H4 (cell line): ENCODE results near the gene HHLA2. TPM values are rescaled to one million over a fixed set of nuclear protein-coding genes. Genes with fewer than 3 reads are reported as not detected.
A peak's percentile ranks its signal among the peaks of the same experiment; 100 is the strongest.
"Not testable (repeated sequence)": the region's sequence is repeated elsewhere in the genome, so short reads cannot be mapped to it uniquely, and the experiment has no call there.

ENCODE experiments used
- DNase-seq: peaks from one replicate; pipeline ENCODE4 v3.0.0-alpha.2; 2015; ENCODE audit warnings: low spot score
- total RNA-seq: library from RNA; depleted of rRNA; stranded (reverse); fragments of >200 nt; shearing (Covaris generic); gene quantifications from 2 replicates; pipeline ENCODE4 v1.2.3, GENCODE V29; 2014; rRNA removed

The HHLA2 gene
- not detected in 2 replicates for total RNA-seq

GRCh38 chr3:108296239-108296638 lies at the start of gene HHLA2:
TSS of gene HHLA2 (plus strand) at chr3:108296548. CDS start at chr3:108351814, 55,266 bp downstream.
- no peak for DNase-seq

GRCh38 chr3:108250626-108251025 lies 45.7 kb upstream of the HHLA2 start:
- DNase-seq, result peak; percentile 18

- no peak for DNase-seq
Measured at GRCh38 chr3:108251265-108251664, 45.1 kb upstream of the HHLA2 start.

GRCh38 chr3:108251844-108252243 lies 44.5 kb upstream of the HHLA2 start:
- no peak for DNase-seq

GRCh38 chr3:108255131-108255530 lies 41.2 kb upstream of the HHLA2 start:
- DNase-seq, result no peak

- DNase-seq, result not testable (repeated sequence)
Measured at GRCh38 chr3:108264534-108265298, 31.6 kb upstream of the HHLA2 start.

- not testable (repeated sequence) for DNase-seq
Measured at GRCh38 chr3:108268235-108268634, 28.1 kb upstream of the HHLA2 start.

GRCh38 chr3:108271626-108272025 lies 24.7 kb upstream of the HHLA2 start:
- DNase-seq, result no peak

- not testable (repeated sequence) for DNase-seq
Measured at GRCh38 chr3:108279066-108279465, 17.3 kb upstream of the HHLA2 start.

- no peak for DNase-seq
Measured at GRCh38 chr3:108280476-108280875, 15.9 kb upstream of the HHLA2 start.

- no peak for DNase-seq
Measured at GRCh38 chr3:108281670-108282069, 14.7 kb upstream of the HHLA2 start.

GRCh38 chr3:108283006-108283405 lies 13.3 kb upstream of the HHLA2 start:
- DNase-seq, result no peak

GRCh38 chr3:108283989-108284388 lies 12.4 kb upstream of the HHLA2 start:
- DNase-seq, result no peak

GRCh38 chr3:108285176-108285575 lies 11.2 kb upstream of the HHLA2 start:
- no peak for DNase-seq

- no peak for DNase-seq
Measured at GRCh38 chr3:108287146-108287545, 9.2 kb upstream of the HHLA2 start.

- not testable (repeated sequence) for DNase-seq
Measured at GRCh38 chr3:108288193-108288592, 8.2 kb upstream of the HHLA2 start.

- DNase-seq, result no peak
Measured at GRCh38 chr3:108289159-108289558, 7.2 kb upstream of the HHLA2 start.

GRCh38 chr3:108292450-108292849 lies 3.9 kb upstream of the HHLA2 start:
- no peak for DNase-seq

GRCh38 chr3:108292905-108293328 lies 3.4 kb upstream of the HHLA2 start:
- DNase-seq, result no peak

- DNase-seq, result no peak
Measured at GRCh38 chr3:108293858-108294257, 2.5 kb upstream of the HHLA2 start.

- no peak for DNase-seq
Measured at GRCh38 chr3:108295421-108296175, 750 bp upstream of the HHLA2 start.

GRCh38 chr3:108297647-108298046 lies 1.3 kb downstream of the HHLA2 start:
- DNase-seq, result no peak

- no peak for DNase-seq
Measured at GRCh38 chr3:108298056-108298455, 1.7 kb downstream of the HHLA2 start.
